CD14-positive monocyte (primary cell): ENCODE measurements around the gene FBXO2. TPM values are rescaled to one million over a fixed set of nuclear protein-coding genes. Genes with fewer than 3 reads are reported as not detected.

Source experiments
- DNase-seq, 3 donors: peaks; one replicate each; pipeline ENCODE4 v3.0.0-alpha.2; 2011 to 2022
- H2AFZ ChIP-seq: 2 replicates; pipeline ENCODE4 v1.6.0; 2012; ENCODE audit warnings: mild to moderate bottlenecking, low read depth, low read length, inconsistent platforms; ENCODE audit not compliant: insufficient read depth, poor library complexity, severe bottlenecking
- H3K27ac ChIP-seq, 2 donors: 1 replicate in 1 of 2; 2 replicates in 1 of 2; pipeline ENCODE4 v1.5.1; 2012 to 2013; ENCODE audit warnings: low read length in 2 of 2, control low read depth in 1 of 2, inconsistent platforms in 1 of 2, low read depth in 1 of 2, mild to moderate bottlenecking in 1 of 2
- H3K27me3 ChIP-seq, 2 donors: one replicate each; pipeline versions ENCODE4 v1.6.0 to v1.6.1; 2011 to 2013; ENCODE audit warnings: low read length in 2 of 2; ENCODE audit not compliant: control insufficient read depth in 2 of 2, insufficient read depth in 2 of 2
- H3K36me3 ChIP-seq, 2 donors: replicated peaks in 1 of 2; 1 replicate in 1 of 2; 2 replicates in 1 of 2; pipeline versions ENCODE4 v1.5.1 to v1.6.1; 2012 to 2013; ENCODE audit warnings: low read length in 2 of 2, control low read depth in 1 of 2, inconsistent platforms in 1 of 2, mild to moderate bottlenecking in 1 of 2; ENCODE audit not compliant: insufficient read depth in 2 of 2, control insufficient read depth in 1 of 2
- H3K4me1 ChIP-seq, 2 donors: 1 replicate in 1 of 2; 2 replicates in 1 of 2; pipeline versions ENCODE4 v1.5.1 to v1.6.1; 2012 to 2013; ENCODE audit warnings: low read length in 2 of 2, control low read depth in 1 of 2, inconsistent platforms in 1 of 2, mild to moderate bottlenecking in 1 of 2, moderate library complexity in 1 of 2; ENCODE audit not compliant: insufficient read depth in 2 of 2, control insufficient read depth in 1 of 2
- H3K4me2 ChIP-seq: replicated peaks from 2 replicates; pipeline ENCODE3; 2012; ENCODE audit warnings: low read length, moderate library complexity, mild to moderate bottlenecking; ENCODE audit not compliant: poor library complexity, severe bottlenecking; ENCODE audit errors: extremely low read depth
- H3K4me3 ChIP-seq, 3 experiments: fragments of 200-600 bp in 1 of 3; sonication (generic) in 1 of 3; replicated peaks in 1 of 3; 1 replicate in 2 of 3; 2 replicates in 1 of 3; pipeline ENCODE4 v1.5.1; 2011 to 2013; ENCODE audit warnings: low read length in 3 of 3, mild to moderate bottlenecking in 3 of 3, control low read depth in 2 of 3, low read depth in 2 of 3, inconsistent platforms in 1 of 3, moderate library complexity in 1 of 3
- H3K79me2 ChIP-seq: 2 replicates; pipeline ENCODE4 v1.6.0; 2012; ENCODE audit warnings: mild to moderate bottlenecking, control low read depth, inconsistent platforms, low read length, moderate library complexity; ENCODE audit not compliant: insufficient read depth
- H3K9ac ChIP-seq: 2 replicates; pipeline ENCODE4 v1.6.0; 2017; ENCODE audit warnings: low read length, mild to moderate bottlenecking; ENCODE audit not compliant: insufficient read depth, poor library complexity, severe bottlenecking
- H3K9me3 ChIP-seq, 2 donors: replicated peaks in 1 of 2; 1 replicate in 1 of 2; 2 replicates in 1 of 2; pipeline versions ENCODE4 v1.5.1 to v1.6.1; 2012 to 2013; ENCODE audit warnings: low read length in 2 of 2, control low read depth in 1 of 2; ENCODE audit not compliant: control insufficient read depth in 1 of 2, insufficient read depth in 1 of 2
- H4K20me1 ChIP-seq: 2 replicates; pipeline ENCODE4 v1.6.0; 2012; ENCODE audit warnings: mild to moderate bottlenecking, low read length, control low read depth, moderate library complexity; ENCODE audit not compliant: insufficient read depth
- H3K27ac Mint-ChIP-seq, 7 donors: one replicate each; pipeline ENCODE4 v1.8.0; 2020; ENCODE audit warnings: mild to moderate bottlenecking in 7 of 7, mixed read lengths in 7 of 7, moderate library complexity in 6 of 7, inconsistent platforms in 2 of 7
- H3K27me3 Mint-ChIP-seq, 3 donors: one replicate each; pipeline ENCODE4 v1.8.0; 2021 to 2022; ENCODE audit warnings: low read depth in 3 of 3, mild to moderate bottlenecking in 3 of 3, mixed read lengths in 3 of 3, moderate library complexity in 3 of 3, inconsistent platforms in 1 of 3
- H3K36me3 Mint-ChIP-seq, 2 donors: one replicate each; pipeline ENCODE4 v1.8.0; 2020; ENCODE audit warnings: mixed read lengths in 2 of 2, inconsistent platforms in 1 of 2, mild to moderate bottlenecking in 1 of 2
- H3K4me1 Mint-ChIP-seq: one replicate; pipeline ENCODE4 v1.8.0; 2020; ENCODE audit warnings: mild to moderate bottlenecking, mixed read lengths
- H3K4me3 Mint-ChIP-seq, 2 donors: one replicate each; pipeline ENCODE4 v1.8.0; 2020; ENCODE audit warnings: mild to moderate bottlenecking in 2 of 2, mixed read lengths in 2 of 2, moderate library complexity in 1 of 2
- H3K9me3 Mint-ChIP-seq, 7 donors: one replicate each; pipeline ENCODE4 v1.8.0; 2020 to 2022; ENCODE audit warnings: mixed read lengths in 7 of 7, mild to moderate bottlenecking in 6 of 7, moderate library complexity in 6 of 7, inconsistent platforms in 2 of 7
- CTCF ChIP-seq: fragments of 200-600 bp; IDR thresholded peaks from one replicate; pipeline ENCODE4 v1.8.0; 2022; ENCODE audit warnings: antibody characterized with exemption, mild to moderate bottlenecking
- WGBS: methylation state at CpG from one replicate; pipeline ENCODE4 v1.1.5; 2013; ENCODE audit warnings: missing lambda C conversion rate; ENCODE audit not compliant: insufficient coverage; 5-methylcytosine and 5-hydroxymethylcytosine counted together
- intact Hi-C, 2 donors: fragments of 100-400 bp; cut with micrococcal nuclease; formaldehyde crosslinking; loops; one replicate each; pipeline versions ENCODE4 v1.15.0 to v1.15.1; 2023
- polyA plus RNA-seq, 3 donors: library from polyadenylated mRNA; depleted of rRNA in 1 of 3; unstranded in 2 of 3; stranded (reverse) in 1 of 3; fragments of 300-500 nt in 2 of 3; fragments of >200 nt in 1 of 3; fragmentation: Illumina TruSeq in 2 of 3; gene quantifications; 1 replicate in 2 of 3; 2 replicates in 1 of 3; pipeline ENCODE4 v1.2.3, GENCODE V29; 2012 to 2021

Gene FBXO2
- polyA plus RNA-seq, 3 donors = 0.08 TPM; not detected in 2

GRCh38 chr1:11703357-11704193 lies 49.3 kb upstream of the FBXO2 start:
- Histone ChIP-seq H3K36me3 (no peaks in the 10 kb centered on the region), H3K79me2 (no peaks in the 10 kb centered on the region), H3K9ac (no peak overlapping the region), H3K27me3 (peaks cover 0 to 25% of the 10 kb centered on the region in 2 donors), H3K9me3 (no peaks in the 10 kb centered on the region), H3K4me3 (no peak overlapping the region), H4K20me1 (no peaks in the 10 kb centered on the region), H3K27ac (no peak overlapping the region), H2AFZ (no peak overlapping the region), H3K4me2 (no peak overlapping the region), H3K4me1 (no peaks in the 10 kb centered on the region)
- 60% methylated on average over 7 of the region's 8 CpGs for WGBS
- Mint-ChIP-seq H3K36me3 (no peaks in the 10 kb centered on the region), H3K4me1 (peaks cover 1% of the 10 kb centered on the region), H3K4me3 (peak overlapping the region in 1 of 2 donors; percentile 39), H3K27me3 (peaks cover 26 to 40% (median 31%) of the 10 kb centered on the region in 3 donors), H3K9me3 (peaks cover 0 to 3% (median 0%) of the 10 kb centered on the region in 7 donors), H3K27ac (peak overlapping the region in 1 of 7 donors; percentile 22)
- intact Hi-C loops = no loop called here
- TF ChIP-seq CTCF = no peak
- no peak for DNase-seq

GRCh38 chr1:11701981-11702803 lies 48.0 kb upstream of the FBXO2 start:
- WGBS = 84% methylated on average over 14 of the region's 15 CpGs
- intact Hi-C loops = no loop called here
- TF ChIP-seq CTCF = no peak
- no peak overlapping the region for H3K27ac Mint-ChIP-seq
- no peaks in the 10 kb centered on the region for H3K36me3 Mint-ChIP-seq
- H4K20me1 ChIP-seq = no peaks in the 10 kb centered on the region
- H3K27me3 ChIP-seq = peaks cover 0 to 25% of the 10 kb centered on the region in 2 donors
- no peak overlapping the region for H2AFZ ChIP-seq
- H3K36me3 ChIP-seq = no peaks in the 10 kb centered on the region
- H3K9ac ChIP-seq = no peak overlapping the region
- no peak overlapping the region for H3K4me2 ChIP-seq
- no peak overlapping the region for H3K27ac ChIP-seq
- no peak for DNase-seq
- H3K9me3 ChIP-seq = no peaks in the 10 kb centered on the region
- no peaks in the 10 kb centered on the region for H3K4me1 ChIP-seq
- no peak overlapping the region for H3K4me3 Mint-ChIP-seq
- H3K4me3 ChIP-seq = no peak overlapping the region
- peaks cover 22 to 46% (median 32%) of the 10 kb centered on the region in 3 donors for H3K27me3 Mint-ChIP-seq
- H3K79me2 ChIP-seq = no peaks in the 10 kb centered on the region
- H3K4me1 Mint-ChIP-seq = no peaks in the 10 kb centered on the region
- peaks cover 0 to 3% (median 0%) of the 10 kb centered on the region in 7 donors for H3K9me3 Mint-ChIP-seq
